ENCODE measurements around the gene CIDEB. TPM values are rescaled to one million over a fixed set of nuclear protein-coding genes. Genes with fewer than 3 reads are reported as not detected.
A peak's percentile ranks its signal among the peaks of the same experiment; 100 is the strongest.

The CIDEB gene
- total RNA-seq, 1 donor from 2014 or later, result 18.8 TPM

- DNase-seq, result no peak
- peaks cover 48% of the 10 kb centered on the region for H3K4me1 ChIP-seq
- no peaks in the 10 kb centered on the region for H3K36me3 ChIP-seq
- no peak for ATAC-seq
- intact Hi-C loops (cut with DNase I), result no loop called here
- peaks cover 10% of the 10 kb centered on the region for H3K27me3 ChIP-seq
- TF ChIP-seq CTCF (IDR thresholded peaks at IDR 0.05), result no peak
- H3K4me3 ChIP-seq, result no peak overlapping the region
- no peak overlapping the region for H3K27ac ChIP-seq
- H3K9me3 ChIP-seq, result no peaks in the 10 kb centered on the region
Observed at GRCh38 chr14:24337144-24337823, 29.5 kb upstream of the CIDEB start.

GRCh38 chr14:24335461-24336171 lies 27.8 kb upstream of the CIDEB start:
- Histone ChIP-seq H3K36me3 (no peaks in the 10 kb centered on the region), H3K4me3 (peak overlapping the region; percentile 51), H3K27me3 (peaks cover 10% of the 10 kb centered on the region), H3K27ac (peak overlapping the region; percentile 44), H3K4me1 (peaks cover 57% of the 10 kb centered on the region), H3K9me3 (no peaks in the 10 kb centered on the region)
- DNase-seq, result peak; percentile 31
- ATAC-seq, result no peak
- intact Hi-C loops (cut with DNase I), result no loop called here
- no peak for TF ChIP-seq CTCF (IDR thresholded peaks at IDR 0.05)

GRCh38 chr14:24334431-24335291 lies 26.9 kb upstream of the CIDEB start, which contains the start of gene ADCY4:
TSS of gene ADCY4 (minus strand) at chr14:24335071. CDS start at chr14:24334652, 419 bp downstream.
- DNase-seq (no peak), ATAC-seq (no peak)
- Histone ChIP-seq H3K27me3 (peaks cover 10% of the 10 kb centered on the region), H3K27ac (peak within 1 kb of the TSS; percentile 79), H3K4me3 (peak within 1 kb of the TSS; percentile 51), H3K4me1 (peaks cover 65% of the 10 kb centered on the region), H3K9me3 (no peaks in the 10 kb centered on the region), H3K36me3 (no peaks in the 10 kb centered on the region)
- no peak for TF ChIP-seq CTCF (IDR thresholded peaks at IDR 0.05)
- intact Hi-C loops (cut with DNase I), result loop anchor here (5.0 kb wide), 1 partner anchor 98 kb away; no protein-coding TSS in a partner anchor

GRCh38 chr14:24332268-24332993 lies 24.7 kb upstream of the CIDEB start:
- Histone ChIP-seq H3K27me3 (peaks cover 10% of the 10 kb centered on the region), H3K4me3 (peak overlapping the region; percentile 37), H3K36me3 (no peaks in the 10 kb centered on the region), H3K4me1 (peaks cover 67% of the 10 kb centered on the region), H3K9me3 (no peaks in the 10 kb centered on the region), H3K27ac (no peak overlapping the region)
- intact Hi-C loops (cut with DNase I), result loop anchor here (5.0 kb wide), 1 partner anchor 100 kb away; no protein-coding TSS in a partner anchor
- peak; percentile 73 for ATAC-seq
- peak; percentile 82 for DNase-seq
- TF ChIP-seq CTCF (IDR thresholded peaks at IDR 0.05), result peak; percentile 75

GRCh38 chr14:24331731-24332267 lies 24.0 kb upstream of the CIDEB start:
- no peak for ATAC-seq
- H3K4me1 ChIP-seq, result peaks cover 72% of the 10 kb centered on the region
- no peak overlapping the region for H3K4me3 ChIP-seq

More at GRCh38 chr14:24331731-24332267, 24.0 kb upstream of the CIDEB start:
- Histone ChIP-seq H3K27ac (no peak overlapping the region), H3K9me3 (no peaks in the 10 kb centered on the region), H3K36me3 (no peaks in the 10 kb centered on the region), H3K27me3 (peaks cover 10% of the 10 kb centered on the region)
- DNase-seq, result no peak
- no peak for TF ChIP-seq CTCF (IDR thresholded peaks at IDR 0.05)
- intact Hi-C loops (cut with DNase I), result loop anchor here (5.0 kb wide), 1 partner anchor 101 kb away; no protein-coding TSS in a partner anchor
